Measurements from ENCODE around the gene NSMCE1.
"Not testable (repeated sequence)": the region's sequence is repeated elsewhere in the genome, so short reads cannot be mapped to it uniquely, and the experiment has no call there.

NSMCE1 gene

DNA sequence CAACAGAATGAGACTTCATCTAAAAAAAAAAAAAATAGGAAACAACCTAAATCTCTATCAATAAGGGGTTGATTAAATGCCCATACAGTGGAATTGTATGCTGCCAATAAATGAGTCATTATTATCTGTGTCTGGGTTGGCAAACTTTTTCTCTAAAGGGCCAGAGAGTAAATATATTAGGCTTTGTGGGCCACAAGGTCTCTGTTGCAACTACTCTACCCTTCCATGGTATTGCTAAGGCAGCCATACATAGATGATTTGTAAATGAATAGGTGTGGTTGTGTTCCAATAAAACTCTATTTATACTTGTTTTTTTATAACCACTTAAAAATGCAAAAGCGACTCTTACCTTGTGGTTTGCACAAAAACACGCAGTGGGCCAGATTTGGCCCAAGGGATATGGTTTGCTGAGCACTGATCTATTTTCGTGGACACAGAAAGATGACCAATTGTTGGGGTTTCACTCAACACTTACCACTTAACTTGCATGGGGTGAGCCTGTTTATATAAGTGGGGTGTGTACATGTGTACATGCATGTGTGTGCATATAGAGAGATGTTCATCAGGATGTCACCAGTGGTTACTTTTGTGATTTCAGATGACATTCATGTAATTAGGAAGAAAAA lies 32.8 kb upstream of the NSMCE1 start:
- no peak for DNase-seq

DNA sequence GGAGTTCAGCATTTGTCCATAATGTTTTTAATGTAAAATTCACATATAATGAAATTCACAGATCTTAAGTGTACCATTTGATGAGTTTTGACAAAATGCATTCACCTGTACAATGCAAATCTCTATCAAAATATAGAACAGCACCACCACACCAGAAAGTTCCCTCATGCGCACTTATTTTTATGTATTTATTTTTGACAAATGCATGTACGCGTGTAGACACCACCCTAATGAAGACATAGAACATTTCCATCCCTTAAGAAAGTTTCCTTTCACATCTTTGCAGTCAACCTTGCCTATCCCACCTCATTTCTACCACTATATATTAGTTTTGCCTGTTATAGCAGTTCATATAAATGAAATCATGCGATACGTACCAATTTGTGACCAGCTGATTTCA lies 29.6 kb upstream of the NSMCE1 start:
- no peak for DNase-seq

DNA sequence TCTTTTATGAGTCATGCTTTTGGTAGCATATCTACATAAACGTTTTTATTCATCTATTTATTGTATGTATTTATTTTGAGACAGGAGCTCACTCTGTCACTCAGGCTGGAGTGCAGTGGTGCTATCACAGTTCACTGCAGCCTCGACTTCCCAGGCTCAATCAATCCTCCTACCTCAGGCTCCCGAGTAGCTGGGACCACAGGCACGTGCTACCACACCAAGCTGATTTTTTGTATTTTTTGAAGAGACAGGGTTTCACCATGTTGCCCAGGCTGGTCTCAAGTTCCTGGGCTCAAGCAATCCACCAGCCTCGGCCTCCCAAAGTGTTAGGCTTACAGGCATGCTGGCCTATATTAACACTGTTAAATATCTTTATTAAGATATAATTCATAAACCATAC lies 24.8 kb upstream of the NSMCE1 start:
- DNase-seq: no peak

DNA sequence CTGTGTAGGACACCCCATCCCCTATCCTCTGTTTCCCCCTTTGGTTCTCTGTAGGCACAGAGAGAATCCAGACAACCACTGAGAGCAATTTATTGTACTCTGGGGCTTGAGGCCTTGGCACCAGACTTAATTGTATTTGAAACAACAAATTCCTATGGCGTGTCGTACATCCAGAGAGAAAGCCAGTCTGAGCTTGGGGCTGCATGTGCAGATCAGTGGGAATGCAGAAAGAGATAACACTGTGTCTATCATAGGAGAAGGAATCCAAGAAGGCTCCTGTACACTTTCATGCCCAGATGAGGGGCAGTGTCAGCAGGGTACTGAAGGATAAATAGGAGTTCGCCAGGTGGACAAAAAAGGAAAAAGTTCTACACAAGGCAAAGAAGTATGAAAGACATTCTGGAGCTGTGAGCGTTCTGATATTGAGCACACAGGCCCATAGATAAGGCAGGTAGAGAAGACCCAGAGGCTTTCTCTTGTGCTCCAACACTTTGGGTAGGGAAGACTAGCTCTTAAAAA lies 23.2 kb upstream of the NSMCE1 start:
- no peak for DNase-seq

DNA sequence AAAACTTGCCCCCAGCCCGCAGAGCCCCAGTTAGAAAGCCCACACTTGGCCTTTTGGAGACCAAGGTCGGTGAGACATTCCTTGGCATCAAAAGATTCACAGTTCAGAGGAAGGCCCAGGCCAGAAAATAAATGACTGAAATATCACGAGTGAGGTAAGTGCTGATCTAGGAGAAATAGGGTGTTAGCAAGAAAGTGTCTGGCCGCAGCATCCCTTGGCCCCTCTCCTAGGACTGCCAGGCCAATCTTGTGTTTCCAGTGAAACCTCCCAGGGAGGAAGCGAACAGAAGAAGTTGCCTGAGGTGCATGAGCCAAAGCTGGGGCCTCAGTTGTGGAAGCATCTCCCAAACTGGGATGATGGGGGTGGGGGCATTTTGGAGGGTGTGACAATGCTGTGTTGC lies 22.5 kb upstream of the NSMCE1 start:
- DNase-seq: no peak

DNA sequence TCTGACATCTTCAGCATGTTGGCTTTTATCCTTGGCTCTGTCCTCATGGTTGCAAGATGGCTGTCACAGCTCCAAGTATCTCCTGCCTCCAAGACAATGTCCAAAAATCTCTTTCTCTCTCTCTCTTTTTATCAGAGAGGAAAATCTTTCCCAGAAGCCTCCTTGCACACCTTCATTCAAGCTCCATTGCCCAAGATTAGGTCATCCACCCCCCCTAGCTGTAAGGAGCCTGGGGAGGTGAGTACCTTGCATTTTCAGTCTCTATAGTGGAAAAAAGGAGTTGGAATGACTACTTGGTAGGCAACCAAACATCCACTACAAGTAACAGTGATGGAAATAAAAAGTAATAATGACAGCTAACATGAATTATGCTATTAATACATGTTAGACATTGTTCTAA lies 22.0 kb upstream of the NSMCE1 start:
- no peak for DNase-seq

DNA sequence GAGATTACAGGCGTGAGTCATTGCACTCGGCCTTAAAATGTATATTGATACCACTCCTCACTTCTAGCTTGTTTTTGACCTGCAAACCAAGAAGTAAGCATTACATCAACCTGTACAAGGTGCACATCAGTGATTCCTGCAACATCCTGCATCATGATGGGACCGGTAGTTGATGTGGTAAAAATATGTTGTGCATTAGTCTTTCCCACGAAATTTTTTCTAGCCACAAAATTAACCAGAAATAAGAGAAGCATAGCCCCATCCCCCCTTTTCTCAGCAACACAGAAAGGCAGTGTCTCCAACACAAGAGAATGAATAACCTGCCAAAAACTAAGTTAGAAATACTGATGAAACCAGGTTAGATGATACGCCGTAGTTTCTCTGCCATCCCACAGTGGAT lies 21.1 kb upstream of the NSMCE1 start:
- DNase-seq: no peak

DNA sequence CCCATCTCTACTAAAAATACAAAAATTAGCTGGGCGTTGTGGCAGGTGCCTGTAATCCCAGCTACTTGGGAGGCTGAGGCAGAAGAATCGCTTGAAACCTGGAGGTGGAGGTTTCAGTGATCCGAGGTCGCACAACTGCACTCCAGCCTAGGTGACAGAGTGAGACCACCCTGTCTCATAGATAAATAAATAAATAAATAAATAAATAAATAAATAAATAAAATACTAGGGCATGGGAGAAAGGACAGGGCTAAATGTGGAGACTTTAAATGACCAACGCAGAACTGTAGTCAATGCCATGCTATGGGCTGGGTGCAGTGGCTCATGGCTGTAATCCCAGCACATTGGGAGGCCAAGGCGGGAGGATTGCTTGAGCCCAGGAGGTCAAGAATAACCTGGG lies 19.7 kb upstream of the NSMCE1 start:
- not testable (repeated sequence) for DNase-seq

DNA sequence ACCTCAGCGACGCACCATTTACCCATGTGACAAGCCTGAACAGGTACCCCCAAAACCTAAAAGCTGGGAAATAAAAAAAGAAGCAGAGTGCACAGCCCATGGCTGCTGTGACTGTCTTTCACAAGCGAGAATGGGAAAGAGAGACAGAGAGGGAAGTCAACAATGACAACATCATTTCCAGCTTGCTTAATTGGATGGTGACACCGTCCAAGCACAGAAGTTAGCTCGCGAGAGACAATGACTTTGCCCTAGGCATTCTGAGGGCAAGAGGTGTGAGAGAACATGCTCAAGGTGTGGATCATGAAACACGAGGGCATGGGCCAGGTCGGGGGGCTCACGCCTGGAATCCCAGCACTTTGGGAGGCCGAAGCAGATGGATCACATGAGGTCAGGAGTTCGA lies 19.3 kb upstream of the NSMCE1 start:
- DNase-seq: no peak

DNA sequence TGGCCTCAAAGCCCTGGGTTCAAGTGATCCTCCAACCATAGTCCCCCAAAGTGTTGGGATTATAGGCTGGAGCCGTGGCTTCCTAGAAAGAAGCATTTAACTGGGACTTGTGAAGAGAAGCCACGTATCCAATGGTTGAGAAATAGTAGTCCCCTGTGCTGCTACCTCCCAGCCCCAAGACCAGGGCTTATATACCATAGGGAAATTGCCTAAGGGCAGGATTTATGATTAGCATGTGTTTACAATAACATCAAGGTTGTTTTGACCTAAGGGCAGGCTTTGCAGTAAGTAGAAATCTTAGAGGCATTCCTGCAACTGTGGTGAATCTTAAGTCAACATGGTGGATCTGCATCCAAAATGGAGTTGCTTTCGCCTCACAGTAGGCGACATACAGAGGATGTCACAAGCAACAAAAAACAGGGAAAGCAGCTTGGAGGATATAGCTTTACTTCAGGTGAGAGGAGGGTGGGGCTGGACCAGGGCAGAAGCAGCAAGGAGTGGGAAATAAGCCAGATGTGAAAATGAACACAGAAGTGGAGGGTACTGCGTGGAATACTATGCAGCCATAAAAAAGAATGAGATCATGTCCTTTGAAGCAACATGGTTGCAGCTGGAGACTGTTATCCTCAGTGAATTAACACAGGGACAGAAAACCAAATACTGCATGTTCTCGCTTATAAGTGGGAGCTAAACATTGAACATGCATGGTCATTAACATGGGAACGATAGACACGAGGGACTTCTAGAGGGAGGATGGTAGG lies 18.7 kb upstream of the NSMCE1 start:
- DNase-seq: no peak

DNA sequence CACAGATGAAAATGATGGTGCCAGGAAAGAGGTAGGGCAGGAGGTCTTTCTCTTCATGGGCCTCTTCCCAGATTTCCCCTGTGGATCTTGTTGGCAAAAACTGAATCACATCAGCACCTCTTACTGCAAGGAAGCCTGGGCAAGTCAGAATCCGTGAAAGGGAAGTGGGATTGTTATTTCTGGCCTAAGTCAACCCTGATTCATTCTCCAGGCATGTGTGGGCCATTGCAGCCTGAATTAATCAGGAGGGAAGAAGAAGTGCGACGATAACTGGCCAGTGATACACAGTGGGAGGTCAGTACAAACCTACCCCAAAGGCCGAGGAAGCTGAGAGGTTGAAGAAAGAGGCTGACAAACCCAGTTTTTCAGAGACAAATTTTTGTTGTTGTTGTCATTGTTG lies 17.9 kb upstream of the NSMCE1 start:
- DNase-seq: no peak

DNA sequence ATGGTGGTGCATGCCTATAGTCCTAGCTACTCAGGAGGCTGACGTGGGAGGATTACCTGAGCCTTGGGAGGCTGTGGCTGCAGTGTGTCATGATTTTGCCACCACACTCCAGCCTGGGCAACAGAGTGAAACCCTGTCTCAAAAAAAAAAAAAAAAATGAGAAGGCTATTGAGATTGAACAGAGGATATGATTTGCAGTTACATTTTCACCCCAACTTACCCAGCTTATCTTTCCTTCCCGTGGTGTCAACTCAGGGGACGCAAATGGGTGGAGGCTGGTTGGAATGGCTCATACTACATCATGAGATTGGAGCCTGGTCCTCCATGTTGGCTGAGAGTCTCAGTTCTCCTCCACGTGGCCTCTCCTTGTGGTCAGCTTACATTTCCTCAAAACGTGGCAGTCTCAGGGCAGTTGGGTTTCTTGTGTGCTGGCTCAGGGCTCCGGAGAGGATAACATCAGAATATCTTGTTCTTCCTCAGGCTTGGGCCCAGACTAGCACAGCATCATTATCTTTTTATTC lies 17.2 kb upstream of the NSMCE1 start:
- no peak for DNase-seq

DNA sequence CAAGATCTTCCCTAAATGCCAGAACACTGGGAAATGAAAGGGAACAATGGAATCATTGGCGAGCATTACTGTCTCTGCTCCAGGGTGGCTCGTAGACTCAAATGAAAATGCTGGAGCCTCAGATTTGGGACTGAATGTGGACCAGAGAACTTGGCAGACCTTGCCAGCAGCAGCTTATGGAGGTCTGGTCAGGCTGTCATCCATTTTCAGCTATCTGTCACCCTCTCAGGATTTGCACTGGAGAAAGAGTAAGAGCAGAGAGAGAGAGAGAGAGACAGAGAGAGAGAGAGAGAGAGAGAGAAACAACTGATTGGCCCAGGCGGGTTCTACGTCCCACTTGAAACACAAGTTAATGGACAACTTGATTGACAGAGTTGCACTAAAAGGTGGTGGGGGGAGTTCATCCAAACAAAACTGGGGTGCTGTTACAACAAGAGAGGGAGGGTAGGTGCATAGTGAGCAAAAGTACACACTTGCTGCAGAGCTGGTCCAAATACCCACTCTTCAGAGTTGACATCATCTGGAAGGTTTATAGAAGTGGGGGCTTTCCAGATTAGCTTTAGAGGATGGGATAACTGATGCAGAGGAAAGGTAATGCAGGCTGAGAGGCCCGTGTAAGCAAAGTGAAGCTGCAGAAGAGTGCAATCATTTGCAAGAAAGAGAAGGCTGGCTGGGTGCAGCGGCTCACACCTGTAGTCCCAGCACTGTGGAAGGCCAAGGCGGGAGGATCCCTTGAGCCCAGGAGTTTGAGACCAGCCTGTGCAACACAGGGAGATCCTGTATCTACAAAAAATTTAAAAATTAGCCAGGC lies 16.5 kb upstream of the NSMCE1 start:
- DNase-seq: no peak

DNA sequence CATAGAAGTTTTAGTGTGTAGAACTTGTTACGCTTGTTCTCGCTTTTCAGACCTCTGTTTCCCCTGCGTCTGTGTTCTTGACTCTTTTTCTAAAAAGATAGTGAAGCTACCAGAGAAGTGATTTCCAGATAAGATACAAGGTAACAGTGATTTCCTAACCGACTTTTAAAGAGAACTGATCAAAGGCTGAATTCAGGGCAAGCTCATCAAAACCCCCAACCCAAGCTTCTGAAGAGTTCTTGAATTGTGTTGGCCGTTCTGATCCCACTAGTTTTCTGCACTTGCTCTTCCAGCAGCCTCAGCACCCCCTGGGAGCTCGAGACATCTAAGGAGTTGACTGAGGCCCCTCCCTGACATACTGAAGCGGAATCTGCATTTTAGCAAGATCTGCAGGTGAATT lies 12.7 kb upstream of the NSMCE1 start:
- DNase-seq: no peak

DNA sequence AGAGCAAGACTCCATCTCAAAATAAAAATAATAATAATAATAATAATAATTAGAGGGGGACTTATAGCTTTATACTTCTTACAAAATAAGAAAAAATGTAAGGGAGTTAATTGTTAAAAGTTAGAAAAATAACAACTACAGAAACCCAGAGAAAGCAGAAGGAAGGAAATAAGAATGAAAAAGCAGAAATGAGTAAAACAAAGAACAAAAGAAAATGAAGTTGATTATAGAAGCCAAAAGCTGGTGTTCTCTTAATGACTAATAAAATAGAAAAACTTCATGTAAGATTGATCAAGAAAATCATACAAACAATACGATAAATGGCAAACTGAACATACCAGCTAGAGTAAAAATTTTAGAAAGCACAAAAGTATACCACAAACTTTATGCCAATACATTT lies 6.8 kb upstream of the NSMCE1 start:
- DNase-seq: no peak

DNA sequence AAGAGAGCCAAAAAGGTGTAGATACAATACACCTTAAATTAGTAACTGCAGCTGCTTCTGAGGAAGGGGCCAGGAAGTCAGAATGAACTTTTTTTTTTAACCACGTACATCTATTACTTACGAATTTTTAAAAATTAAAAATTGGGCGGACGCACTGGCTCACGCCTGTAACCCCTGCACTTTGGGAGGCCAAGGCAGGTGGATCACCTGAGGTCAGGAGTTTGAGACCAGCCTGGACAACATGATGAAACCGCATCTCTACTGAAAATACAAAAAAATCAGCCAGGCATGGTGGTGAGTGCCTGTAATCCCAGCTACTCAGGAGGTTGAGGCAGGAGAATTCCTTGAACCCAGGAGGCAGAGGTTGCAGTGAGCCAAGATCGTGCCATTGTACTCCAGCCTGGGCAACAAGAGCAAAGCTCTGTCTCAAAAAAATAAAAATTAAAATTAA lies 5.9 kb upstream of the NSMCE1 start:
- DNase-seq: not testable (repeated sequence)

DNA sequence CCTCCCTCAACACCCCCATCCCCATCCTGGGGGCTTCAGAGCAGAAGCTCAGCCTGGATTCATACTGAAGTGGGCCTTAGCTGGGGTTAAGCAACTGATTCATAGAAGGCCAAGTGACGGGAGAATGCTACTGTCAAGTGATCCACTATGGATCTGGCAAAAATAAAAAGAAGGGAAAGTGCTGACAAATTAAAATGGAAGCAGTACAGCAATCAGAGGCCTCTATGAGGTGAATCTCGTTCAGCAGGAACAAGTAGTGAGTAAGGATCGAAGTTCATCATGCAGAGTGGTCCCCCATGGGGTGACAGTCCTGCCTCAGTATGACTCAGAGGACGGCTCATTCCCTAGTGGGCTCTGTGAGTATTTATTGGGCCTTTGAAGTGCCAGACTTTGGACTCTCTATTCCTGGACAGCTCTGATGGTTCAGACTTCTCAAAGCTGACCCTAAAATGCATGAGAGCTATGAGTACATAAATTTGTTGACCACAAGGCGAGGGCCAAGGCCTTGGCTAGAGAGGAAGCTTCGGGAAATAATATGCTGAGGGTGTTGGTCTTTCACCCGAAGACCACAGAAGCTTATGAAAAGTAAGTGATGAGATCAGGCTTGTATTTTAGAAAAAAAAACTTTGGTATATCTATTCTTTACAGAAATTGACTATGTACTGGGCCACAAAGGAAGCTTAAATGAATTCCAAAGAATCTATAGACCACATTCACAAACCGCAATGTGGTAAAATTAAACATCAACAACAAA lies 5.3 kb upstream of the NSMCE1 start:
- no peak for DNase-seq

DNA sequence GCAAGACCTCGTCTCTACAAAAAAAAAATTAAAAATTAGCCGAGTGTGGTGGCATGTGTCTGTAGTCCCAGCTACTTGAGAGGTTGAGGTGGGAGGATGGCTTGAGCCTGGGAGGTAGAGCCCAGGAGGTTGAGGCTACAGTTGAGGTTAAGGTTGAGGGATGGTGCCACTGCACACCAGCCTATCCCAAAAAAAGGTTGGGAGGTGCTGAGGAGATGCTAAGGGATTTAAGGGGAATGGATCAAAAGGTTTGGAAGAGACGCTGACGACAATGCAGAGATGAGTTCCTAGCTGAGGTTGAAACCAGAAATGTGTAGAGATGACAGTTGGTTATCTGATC lies 4.7 kb upstream of the NSMCE1 start:
- no peak for DNase-seq

DNA sequence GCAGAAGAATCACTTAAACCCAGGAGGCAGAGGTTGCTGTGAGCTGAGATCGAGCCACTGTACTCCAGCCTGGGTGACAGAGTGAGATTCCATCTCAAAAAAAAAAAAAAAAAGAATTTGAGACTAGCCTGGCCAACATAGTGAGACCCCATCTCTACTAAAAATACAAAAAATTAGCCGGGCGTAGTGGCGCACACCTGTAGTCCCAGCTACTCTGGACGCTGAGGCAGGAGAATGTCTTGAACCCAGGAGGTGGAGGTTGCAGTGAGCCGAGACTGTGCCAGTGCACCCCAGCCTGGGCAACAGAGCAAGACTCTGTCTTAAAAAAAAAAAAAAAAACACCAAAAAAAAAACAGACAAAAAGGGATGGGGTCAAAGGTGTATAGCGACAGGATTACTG lies 4.1 kb upstream of the NSMCE1 start:
- not testable (repeated sequence) for DNase-seq

DNA sequence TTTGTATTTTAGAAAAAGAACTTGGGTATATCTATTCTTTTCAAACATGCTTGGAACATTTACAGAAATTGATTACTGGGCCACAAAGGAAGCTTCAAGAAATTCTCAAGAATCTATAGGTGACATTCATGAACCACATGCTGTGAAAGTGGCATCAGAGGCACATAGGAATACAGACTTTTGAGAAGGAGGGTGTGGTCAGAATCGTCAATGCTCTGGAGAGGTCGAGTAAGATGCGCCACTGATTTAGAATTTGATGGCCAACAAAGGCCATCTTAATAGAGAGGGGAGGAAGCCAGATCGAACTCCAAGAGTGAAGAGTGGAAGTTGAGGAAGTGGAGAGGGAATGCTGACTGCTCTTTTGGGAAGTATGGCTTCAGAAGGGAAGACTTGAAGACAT lies 3.5 kb upstream of the NSMCE1 start:
- DNase-seq: no peak

DNA sequence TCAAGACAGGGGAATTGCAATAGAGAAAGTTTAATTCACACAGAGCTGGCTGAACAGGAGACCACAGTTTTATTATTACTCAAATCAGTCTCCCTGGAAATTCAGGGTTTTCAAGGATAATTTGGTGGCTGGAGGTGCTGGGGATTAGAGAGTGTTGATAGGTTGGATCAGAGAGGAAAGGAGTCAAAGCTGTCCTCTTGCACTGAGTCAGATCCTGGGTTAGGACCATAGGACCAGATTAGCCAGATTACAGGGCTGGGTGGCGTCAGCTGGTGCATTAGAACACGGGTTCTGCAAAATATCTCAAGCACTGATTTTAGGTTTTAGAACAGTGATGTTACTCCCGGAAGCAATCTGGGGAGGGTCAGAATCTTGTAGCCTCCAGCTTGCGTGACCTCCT lies 1.8 kb upstream of the NSMCE1 start:
- DNase-seq: no peak

DNA sequence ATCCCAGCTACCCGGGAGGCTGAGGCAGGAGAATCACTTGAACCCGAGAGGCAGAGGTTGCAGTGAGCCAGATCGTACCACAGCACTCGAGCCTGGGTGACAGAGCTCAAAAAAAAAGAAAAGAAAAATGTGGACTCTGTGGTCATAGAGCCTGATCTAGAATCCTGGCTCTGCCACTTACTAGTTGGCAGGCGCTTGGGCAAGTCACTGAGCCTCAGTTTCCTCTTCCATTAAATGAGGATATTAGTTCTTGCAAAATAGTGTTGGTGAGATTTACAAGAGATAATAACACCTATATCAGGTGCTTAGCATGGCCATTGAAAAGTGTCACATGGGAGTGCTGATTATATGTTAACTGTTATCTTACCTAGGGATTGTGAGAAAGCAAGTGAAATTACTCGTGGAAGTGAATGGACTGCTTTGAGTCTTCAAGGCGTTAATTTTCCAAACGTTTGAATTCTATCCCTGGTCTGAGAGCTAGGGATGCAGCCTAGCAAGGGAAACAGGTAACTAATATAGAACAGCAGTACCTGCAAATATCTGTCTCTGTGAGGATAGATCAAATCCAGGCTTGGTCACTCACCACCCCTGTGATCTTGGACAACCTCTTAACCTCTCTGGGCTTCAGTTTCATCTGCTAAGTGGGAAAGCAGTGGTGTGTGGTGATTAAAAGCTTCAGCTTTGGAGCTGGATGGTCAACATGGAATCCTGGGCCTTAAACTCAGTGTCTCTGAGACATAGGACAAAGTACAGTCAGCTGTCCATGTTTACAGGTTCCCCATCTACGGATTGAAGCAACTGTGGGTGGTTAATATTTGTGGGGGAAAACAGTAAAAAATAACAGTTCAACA lies 953 bp upstream of the NSMCE1 start:
- no peak for DNase-seq

Measured in activated gamma-delta T cell treated with Interleukin-2 at 50 U/mL for 16 hours (primary cell).